Bronchus fibroblast of lung (primary cell): Measurements from ENCODE around the gene CLGN. TPM values are rescaled to one million over a fixed set of nuclear protein-coding genes. Genes with fewer than 3 reads are reported as not detected.

Experiments
- total RNA-seq: library from RNA; depleted of rRNA; stranded (reverse); fragments of >200 nt; gene quantifications from 2 replicates; pipeline ENCODE4 v1.2.3, GENCODE V29; 2015

Gene CLGN, protein sequence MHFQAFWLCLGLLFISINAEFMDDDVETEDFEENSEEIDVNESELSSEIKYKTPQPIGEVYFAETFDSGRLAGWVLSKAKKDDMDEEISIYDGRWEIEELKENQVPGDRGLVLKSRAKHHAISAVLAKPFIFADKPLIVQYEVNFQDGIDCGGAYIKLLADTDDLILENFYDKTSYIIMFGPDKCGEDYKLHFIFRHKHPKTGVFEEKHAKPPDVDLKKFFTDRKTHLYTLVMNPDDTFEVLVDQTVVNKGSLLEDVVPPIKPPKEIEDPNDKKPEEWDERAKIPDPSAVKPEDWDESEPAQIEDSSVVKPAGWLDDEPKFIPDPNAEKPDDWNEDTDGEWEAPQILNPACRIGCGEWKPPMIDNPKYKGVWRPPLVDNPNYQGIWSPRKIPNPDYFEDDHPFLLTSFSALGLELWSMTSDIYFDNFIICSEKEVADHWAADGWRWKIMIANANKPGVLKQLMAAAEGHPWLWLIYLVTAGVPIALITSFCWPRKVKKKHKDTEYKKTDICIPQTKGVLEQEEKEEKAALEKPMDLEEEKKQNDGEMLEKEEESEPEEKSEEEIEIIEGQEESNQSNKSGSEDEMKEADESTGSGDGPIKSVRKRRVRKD
- 5.1 and 5.9 TPM in 2 replicates for total RNA-seq

DNA sequence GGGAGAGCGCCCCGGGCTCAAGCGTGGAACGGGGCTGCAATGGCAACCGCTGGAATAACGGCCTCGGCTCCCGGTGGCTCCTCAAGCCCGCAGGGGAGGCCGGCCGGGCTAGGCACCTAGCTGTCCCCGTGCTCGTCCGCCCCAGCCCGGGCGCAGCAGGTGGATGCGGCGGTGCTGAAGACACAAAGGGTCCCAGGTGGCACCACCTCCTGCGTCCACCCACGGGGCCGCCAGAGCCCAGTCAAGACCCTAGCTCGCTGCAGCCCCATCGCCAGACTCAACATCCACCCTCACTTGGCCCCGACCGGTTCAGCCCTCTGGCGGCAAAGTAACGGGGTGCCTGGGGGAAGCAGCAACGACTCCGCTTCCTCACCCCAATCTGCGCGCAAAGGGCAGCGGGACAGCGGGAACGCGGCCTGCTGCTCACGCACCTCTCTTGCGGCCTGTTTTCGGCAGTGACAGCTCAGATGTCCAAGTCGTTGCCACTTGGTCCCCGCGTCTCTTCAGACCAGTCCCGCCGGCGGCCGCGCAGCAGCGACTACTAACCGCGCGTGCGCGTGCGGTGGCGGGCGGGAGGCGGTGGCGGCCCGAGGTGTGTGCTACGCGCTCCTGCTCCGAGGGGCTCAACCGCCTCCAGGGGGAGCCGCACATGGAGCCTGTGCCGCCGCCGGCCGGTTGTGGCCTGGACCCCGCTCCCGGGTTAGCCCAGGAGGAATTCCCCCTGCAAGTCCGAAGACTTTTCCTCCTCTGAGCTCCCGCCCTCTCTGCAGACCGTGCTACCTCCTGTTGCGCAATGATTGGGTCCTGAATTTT, at the start of gene CLGN:
TSS of gene CLGN (minus strand) at position 543 of the 813 bp plus-strand sequence. CDS start 14,570 bp downstream, outside the sequence.

DNA sequence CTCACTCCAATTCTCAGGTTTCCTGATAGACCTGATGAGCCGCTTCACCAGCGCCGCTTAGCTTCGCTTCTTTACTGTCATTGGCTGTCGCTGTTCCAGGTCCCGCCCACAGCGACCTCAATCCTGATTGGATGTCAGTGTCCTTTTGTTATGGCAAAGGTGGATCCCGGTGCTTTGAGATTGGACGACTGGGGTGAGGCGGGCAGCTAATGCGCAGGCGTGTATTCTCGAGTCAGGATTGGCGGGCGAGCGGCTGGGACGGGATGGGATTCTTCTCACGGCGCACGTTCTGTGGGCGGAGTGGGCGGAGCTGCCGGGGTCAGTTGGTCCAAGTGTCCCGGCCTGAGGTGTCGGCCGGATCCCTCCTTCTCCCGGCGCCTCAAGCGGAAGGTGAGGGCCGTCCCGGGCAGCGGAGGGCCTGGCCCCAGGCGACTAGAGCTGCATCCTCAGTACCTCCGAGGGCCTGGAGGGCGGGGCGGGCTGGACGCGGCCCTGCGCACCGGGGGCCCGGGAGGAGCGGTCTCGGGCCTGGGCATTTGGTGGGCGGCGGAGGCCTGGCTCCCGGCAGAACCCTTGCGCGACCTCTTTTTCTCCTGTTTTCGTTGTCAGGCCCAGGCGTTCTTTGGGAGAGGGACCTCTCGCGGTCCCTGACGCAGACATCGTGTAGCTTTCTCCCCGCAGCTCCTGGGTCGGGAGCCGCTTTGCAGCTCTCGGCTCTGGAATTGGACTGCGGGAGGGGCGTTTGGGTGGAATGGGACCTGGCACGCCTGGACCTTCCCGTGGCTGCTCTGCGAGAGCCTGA, 53.9 kb downstream of the CLGN start, which contains the start of gene SCOC:
TSS of gene SCOC (plus strand) at position 319 of the 802 bp plus-strand sequence. CDS start 5,525 bp downstream, outside the sequence.

Other genes with a start within 250 kb of the CLGN start
- gene SCOC, start 54.0 kb downstream of the CLGN start, total RNA-seq = 36.0 and 46.2 TPM in 2 replicates
- gene MGAT4D, start 70.6 kb upstream of the CLGN start, total RNA-seq = not detected in 2 replicates
- gene ELMOD2, start 96.5 kb upstream of the CLGN start, total RNA-seq = 16.6 and 17.4 TPM in 2 replicates
- gene UCP1, start 141.3 kb upstream of the CLGN start, total RNA-seq = not detected in 2 replicates